HL-60/S4 treated with retinoic acid at 250 ng/mL for 4 days and 3 days (cell line): ENCODE results near the gene MAGEB3.

Experiments used
- in situ Hi-C: fragments of 300-500 bp; cut with MboI; formaldehyde crosslinking; loops from 2 replicates; pipeline ENCODE4 v1.7.0; 2022; ENCODE audit warnings: low sequenced_read_pairs

MAGEB3 gene

GRCh38 chrX:30275498-30275897 lies 45.0 kb downstream of the MAGEB3 start:
- in situ Hi-C loops: no loop called here

- in situ Hi-C loops: no loop called here
These were observed 47.9 kb downstream of the MAGEB3 start for GRCh38 chrX:30278365-30278764.

GRCh38 chrX:30280428-30280827 lies 50.0 kb downstream of the MAGEB3 start:
- in situ Hi-C loops: no loop called here

- in situ Hi-C loops: no loop called here
These were observed 52.1 kb downstream of the MAGEB3 start for GRCh38 chrX:30282527-30282926.

- in situ Hi-C loops: no loop called here
These were observed 53.2 kb downstream of the MAGEB3 start for GRCh38 chrX:30283456-30284200.
